ENCODE measurements around the gene PITHD1.
"Not testable (repeated sequence)": the region's sequence is repeated elsewhere in the genome, so short reads cannot be mapped to it uniquely, and the experiment has no call there.

The PITHD1 gene

GRCh38 chr1:23799570-23800399 lies 21.6 kb downstream of the PITHD1 start:
- peak; percentile 42 for DNase-seq

- DNase-seq: peak; percentile 96
Measured at GRCh38 chr1:23800400-23801337, 22.5 kb downstream of the PITHD1 start, which contains the start of gene GALE. Gene GALE (minus strand): TSS chr1:23800754. CDS start chr1:23799007, 1,747 bp downstream.

- DNase-seq: no peak
Measured at GRCh38 chr1:23801338-23801748, 23.1 kb downstream of the PITHD1 start.

- no peak for DNase-seq
Measured at GRCh38 chr1:23801876-23802275, 23.7 kb downstream of the PITHD1 start.

- DNase-seq: not testable (repeated sequence)
Measured at GRCh38 chr1:23802809-23803342, 24.7 kb downstream of the PITHD1 start.

GRCh38 chr1:23803674-23804073 lies 25.5 kb downstream of the PITHD1 start:
- no peak for DNase-seq

GRCh38 chr1:23804183-23804835 lies 26.1 kb downstream of the PITHD1 start:
- no peak for DNase-seq

GRCh38 chr1:23805025-23805424 lies 26.8 kb downstream of the PITHD1 start:
- DNase-seq: no peak

- DNase-seq: no peak
Measured at GRCh38 chr1:23806280-23806679, 28.1 kb downstream of the PITHD1 start.

- no peak for DNase-seq
Measured at GRCh38 chr1:23807453-23807852, 29.2 kb downstream of the PITHD1 start.

- peak; percentile 59 for DNase-seq
Measured at GRCh38 chr1:23809751-23810171, 31.5 kb downstream of the PITHD1 start.

GRCh38 chr1:23810818-23811540 lies 32.8 kb downstream of the PITHD1 start:
- DNase-seq: peak; percentile 6

- no peak for DNase-seq
Measured at GRCh38 chr1:23814016-23814415, 35.8 kb downstream of the PITHD1 start.

GRCh38 chr1:23816361-23816760 lies 38.1 kb downstream of the PITHD1 start:
- DNase-seq: no peak

- DNase-seq: no peak
Measured at GRCh38 chr1:23816906-23817305, 38.7 kb downstream of the PITHD1 start.

GRCh38 chr1:23817633-23818032 lies 39.4 kb downstream of the PITHD1 start:
- no peak for DNase-seq

- no peak for DNase-seq
Measured at GRCh38 chr1:23823767-23824166, 45.5 kb downstream of the PITHD1 start.

GRCh38 chr1:23824711-23825075 lies 46.5 kb downstream of the PITHD1 start:
- no peak for DNase-seq

GRCh38 chr1:23825076-23825761 lies 47.0 kb downstream of the PITHD1 start, which contains the start of gene HMGCL:
Gene HMGCL (minus strand): TSS chr1:23825429. CDS start chr1:23825415, 14 bp downstream.
- peak; percentile 94 for DNase-seq

- DNase-seq: no peak
Measured at GRCh38 chr1:23825762-23826522, 47.7 kb downstream of the PITHD1 start.

GRCh38 chr1:23826590-23826989 lies 48.4 kb downstream of the PITHD1 start:
- DNase-seq: not testable (repeated sequence)
